ENCODE measurements around the gene TMEM30A. TPM values are rescaled to one million over a fixed set of nuclear protein-coding genes. Genes with fewer than 3 reads are reported as not detected.

Gene TMEM30A
- total RNA-seq, 1 experiment from 2014 or later, result 36.8 TPM

DNA sequence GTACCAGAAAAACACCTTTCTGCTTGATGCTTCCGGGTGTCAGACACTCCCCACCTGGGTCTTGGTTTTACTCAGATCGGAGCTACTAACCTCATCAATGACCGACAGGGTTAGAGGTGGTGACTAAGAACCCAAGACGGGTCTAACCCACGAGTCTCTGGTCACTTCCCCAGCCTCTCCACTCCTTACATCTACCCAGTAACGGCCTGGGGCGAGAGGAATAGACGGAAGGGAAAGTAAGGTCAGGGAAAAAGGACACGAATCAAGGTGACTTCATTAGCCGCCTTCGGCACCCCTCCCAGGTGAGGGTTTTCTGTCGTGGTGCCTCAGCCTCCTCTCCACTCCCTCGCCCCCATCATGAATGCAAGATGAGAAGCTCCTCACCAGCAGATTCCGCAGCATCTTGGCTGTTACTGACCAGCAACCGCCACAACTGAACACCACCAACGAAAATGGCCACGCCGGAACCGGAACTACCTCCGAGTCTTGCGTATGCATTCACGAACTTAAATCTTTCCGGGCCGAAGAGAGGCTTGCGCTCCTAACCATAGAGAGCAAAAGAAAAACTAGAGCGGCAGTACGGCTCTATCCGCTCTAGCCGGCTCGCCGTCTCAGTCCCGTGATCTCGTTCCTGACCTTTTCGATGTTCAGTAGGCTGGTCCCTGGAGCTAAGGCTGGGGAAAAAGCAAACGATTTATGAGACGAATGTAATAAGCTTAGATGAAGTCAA is 41.1 kb downstream of the TMEM30A start, which contains the start of gene COX7A2:
Gene COX7A2, minus strand, starts transcription at position 469 of the 730 bp plus-strand sequence. Its CDS starts 67 bp downstream, at position 402.
- 0 out of 2 replicates have a peak, but pooled peaks cover 5% of the 10 kb centered on the region for H4K20me1 ChIP-seq (ENCODE audit: low read length)
- ATAC-seq (peak; percentile 95), DNase-seq (peak; percentile 94)
- H3K27ac ChIP-seq (ENCODE audit: low read length), result peak within 1 kb of the TSS; percentile 89
- no peak for TF ChIP-seq EZH2 (IDR thresholded peaks at IDR 0.05; ENCODE audit: low read length, unreplicated experiment)
- TF ChIP-seq EZH2phosphoT487 (IDR thresholded peaks at IDR 0.05; ENCODE audit: borderline replicate concordance, low read length), result no peak
- TF ChIP-seq, protein P1, sequence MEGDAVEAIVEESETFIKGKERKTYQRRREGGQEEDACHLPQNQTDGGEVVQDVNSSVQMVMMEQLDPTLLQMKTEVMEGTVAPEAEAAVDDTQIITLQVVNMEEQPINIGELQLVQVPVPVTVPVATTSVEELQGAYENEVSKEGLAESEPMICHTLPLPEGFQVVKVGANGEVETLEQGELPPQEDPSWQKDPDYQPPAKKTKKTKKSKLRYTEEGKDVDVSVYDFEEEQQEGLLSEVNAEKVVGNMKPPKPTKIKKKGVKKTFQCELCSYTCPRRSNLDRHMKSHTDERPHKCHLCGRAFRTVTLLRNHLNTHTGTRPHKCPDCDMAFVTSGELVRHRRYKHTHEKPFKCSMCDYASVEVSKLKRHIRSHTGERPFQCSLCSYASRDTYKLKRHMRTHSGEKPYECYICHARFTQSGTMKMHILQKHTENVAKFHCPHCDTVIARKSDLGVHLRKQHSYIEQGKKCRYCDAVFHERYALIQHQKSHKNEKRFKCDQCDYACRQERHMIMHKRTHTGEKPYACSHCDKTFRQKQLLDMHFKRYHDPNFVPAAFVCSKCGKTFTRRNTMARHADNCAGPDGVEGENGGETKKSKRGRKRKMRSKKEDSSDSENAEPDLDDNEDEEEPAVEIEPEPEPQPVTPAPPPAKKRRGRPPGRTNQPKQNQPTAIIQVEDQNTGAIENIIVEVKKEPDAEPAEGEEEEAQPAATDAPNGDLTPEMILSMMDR (conservative IDR thresholded peaks at IDR 0.05; ENCODE audit: low read depth, low read length), result no peak
- peak within 1 kb of the TSS; percentile 95 for H3K9ac ChIP-seq (ENCODE audit: low read length)
- H3F3A ChIP-seq (ENCODE audit: low read length, unreplicated experiment), result no peaks in the 10 kb centered on the region
- H3K9me2 ChIP-seq (replicated peaks; ENCODE audit: low read length), result no peaks in the 10 kb centered on the region
- intact Hi-C loops (cut with micrococcal nuclease), result loop anchor here (5.0 kb wide), 1 partner anchor 39 kb away; the partner anchor contains the start of gene TMEM30A
- H3K4me2 ChIP-seq (ENCODE audit: low read length), result peak within 1 kb of the TSS; percentile 91
- H3K27me3 ChIP-seq (ENCODE audit: low read length), result no peaks in the 10 kb centered on the region
- H3K36me3 ChIP-seq (ENCODE audit: low read depth, low read length), result peaks cover 14% of the 10 kb centered on the region
- H3K4me1 ChIP-seq (ENCODE audit: insufficient read depth, low read length), result peaks cover 8% of the 10 kb centered on the region; the same call in 1 of the 2 replicates
- BruUV-seq (replicated peaks), result TSS peak; percentile 78
- ChIA-PET CTCF (interaction anchor here (0.8 kb wide), 1 partner anchor 359 kb away, joined by 3 read pairs; no protein-coding TSS in a partner anchor), POLR2A (ENCODE audit: unreplicated experiment) (interaction anchor here (1.4 kb wide), 1 partner anchor 41 kb away, joined by 4 read pairs; the partner anchor contains the start of gene TMEM30A)
- no peaks in the 10 kb centered on the region for H3K9me3 ChIP-seq (ENCODE audit: low read length)
- peak within 1 kb of the TSS; percentile 95 for H3K4me3 ChIP-seq (ENCODE audit: low read length)
- peak within 1 kb of the TSS; percentile 95 for H2AFZ ChIP-seq (ENCODE audit: low read length)
- H3K79me2 ChIP-seq (ENCODE audit: low read length), result peaks cover 37% of the 10 kb centered on the region

DNA sequence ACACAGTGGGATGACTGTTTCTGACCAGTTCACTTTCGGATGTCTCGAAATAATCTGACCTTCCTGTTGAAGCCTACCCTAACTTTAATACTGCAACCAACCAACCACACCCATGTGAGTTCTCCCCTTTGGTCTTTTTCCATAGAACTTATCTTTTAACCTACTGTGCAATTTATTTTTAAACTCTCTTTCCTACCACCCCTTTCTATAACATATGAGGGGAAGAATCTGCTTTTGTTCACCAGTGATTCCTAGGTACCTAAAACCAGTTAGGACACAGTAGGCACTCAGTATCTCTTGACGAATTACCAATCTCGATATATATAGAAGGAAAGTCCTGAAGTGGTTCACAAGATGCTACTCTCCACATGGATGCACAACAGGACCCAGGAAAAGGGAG is 48.0 kb downstream of the TMEM30A start:
- no peak overlapping the region for H2AFZ ChIP-seq (ENCODE audit: low read length)
- H3K4me3 ChIP-seq (ENCODE audit: low read length), result no peak overlapping the region
- H3K9me2 ChIP-seq (replicated peaks; ENCODE audit: low read length), result no peaks in the 10 kb centered on the region
- ATAC-seq (no peak), DNase-seq (no peak)
- peaks cover 8% of the 10 kb centered on the region; the same call in 1 of the 2 replicates for H3K4me1 ChIP-seq (ENCODE audit: insufficient read depth, low read length)
- CTCF ChIA-PET, result no interaction called here
- no peak overlapping the region for H3K27ac ChIP-seq (ENCODE audit: low read length)
- TF ChIP-seq EZH2phosphoT487 (IDR thresholded peaks at IDR 0.05; ENCODE audit: borderline replicate concordance, low read length) (no peak), EZH2 (IDR thresholded peaks at IDR 0.05; ENCODE audit: low read length, unreplicated experiment) (no peak)
- TF ChIP-seq, protein P1 (conservative IDR thresholded peaks at IDR 0.05; ENCODE audit: low read depth, low read length), result no peak
- no peaks in the 10 kb centered on the region for H3F3A ChIP-seq (ENCODE audit: low read length, unreplicated experiment)
- H3K36me3 ChIP-seq (ENCODE audit: low read depth, low read length), result peaks cover 25% of the 10 kb centered on the region
- no peak overlapping the region for H3K9ac ChIP-seq (ENCODE audit: low read length)
- no peaks in the 10 kb centered on the region for H3K27me3 ChIP-seq (ENCODE audit: low read length)
- POLR2A ChIA-PET (ENCODE audit: unreplicated experiment), result no interaction called here
- peaks cover 18% of the 10 kb centered on the region for H3K79me2 ChIP-seq (ENCODE audit: low read length)
- intact Hi-C loops (cut with micrococcal nuclease), result no loop called here
- 0 out of 2 replicates have a peak, but pooled peaks cover 5% of the 10 kb centered on the region for H4K20me1 ChIP-seq (ENCODE audit: low read length)
- no peaks in the 10 kb centered on the region for H3K9me3 ChIP-seq (ENCODE audit: low read length)
- H3K4me2 ChIP-seq (ENCODE audit: low read length), result no peak overlapping the region
- BruUV-seq (replicated peaks), result no TSS peak

DNA sequence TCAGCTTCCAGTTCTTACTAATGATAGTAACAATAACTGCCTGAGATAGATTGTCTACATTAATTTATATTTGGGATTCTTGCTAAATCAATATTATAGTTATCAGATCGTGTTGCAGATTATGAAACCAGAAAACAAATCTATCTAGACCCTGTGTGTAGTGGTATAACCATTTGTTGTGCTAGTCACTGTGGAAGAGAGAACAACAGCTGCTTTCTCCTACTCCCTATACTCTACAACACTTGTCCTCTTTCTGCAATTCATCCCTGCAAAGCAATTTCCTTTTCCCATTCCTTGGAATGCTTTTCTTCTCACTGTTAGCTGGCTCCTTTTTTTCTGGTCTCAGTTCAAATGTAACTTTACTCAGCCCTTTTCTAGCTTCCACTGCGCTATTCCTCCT is 49.3 kb downstream of the TMEM30A start:
- Histone ChIP-seq H4K20me1 (ENCODE audit: low read length) (no peaks in the 10 kb centered on the region), H2AFZ (ENCODE audit: low read length) (no peak overlapping the region), H3K9me3 (ENCODE audit: low read length) (no peaks in the 10 kb centered on the region), H3K79me2 (ENCODE audit: low read length) (peaks cover 4% of the 10 kb centered on the region; the same call in 1 of the 2 replicates), H3K4me2 (ENCODE audit: low read length) (no peak overlapping the region), H3K9me2 (replicated peaks; ENCODE audit: low read length) (no peaks in the 10 kb centered on the region), H3F3A (ENCODE audit: low read length, unreplicated experiment) (no peaks in the 10 kb centered on the region), H3K4me1 (ENCODE audit: insufficient read depth, low read length) (no peaks in the 10 kb centered on the region), H3K27ac (ENCODE audit: low read length) (no peak overlapping the region), H3K36me3 (ENCODE audit: low read depth, low read length) (peaks cover 21% of the 10 kb centered on the region), H3K4me3 (ENCODE audit: low read length) (no peak overlapping the region), H3K27me3 (ENCODE audit: low read length) (no peaks in the 10 kb centered on the region), H3K9ac (ENCODE audit: low read length) (no peak overlapping the region)
- CTCF ChIA-PET, result no interaction called here
- DNase-seq (no peak), ATAC-seq (no peak)
- TF ChIP-seq EZH2phosphoT487 (IDR thresholded peaks at IDR 0.05; ENCODE audit: borderline replicate concordance, low read length) (no peak), EZH2 (IDR thresholded peaks at IDR 0.05; ENCODE audit: low read length, unreplicated experiment) (no peak)
- TF ChIP-seq, protein P1 (conservative IDR thresholded peaks at IDR 0.05; ENCODE audit: low read depth, low read length), result no peak
- POLR2A ChIA-PET (ENCODE audit: unreplicated experiment), result no interaction called here
- BruUV-seq (replicated peaks), result no TSS peak
- intact Hi-C loops (cut with micrococcal nuclease), result no loop called here

Measured in PC-3 (cell line).